NCI-H2107 (cell line): ENCODE measurements around the gene CCNT2.
A peak's percentile ranks its signal among the peaks of the same experiment; 100 is the strongest.
"Not testable (repeated sequence)": the region's sequence is repeated elsewhere in the genome, so short reads cannot be mapped to it uniquely, and the experiment has no call there.

ENCODE experiments used
- DNase-seq: peaks from one replicate; lab custom pipeline; 2025; lab: John Stamatoyannopoulos, UW

Gene CCNT2

DNA sequence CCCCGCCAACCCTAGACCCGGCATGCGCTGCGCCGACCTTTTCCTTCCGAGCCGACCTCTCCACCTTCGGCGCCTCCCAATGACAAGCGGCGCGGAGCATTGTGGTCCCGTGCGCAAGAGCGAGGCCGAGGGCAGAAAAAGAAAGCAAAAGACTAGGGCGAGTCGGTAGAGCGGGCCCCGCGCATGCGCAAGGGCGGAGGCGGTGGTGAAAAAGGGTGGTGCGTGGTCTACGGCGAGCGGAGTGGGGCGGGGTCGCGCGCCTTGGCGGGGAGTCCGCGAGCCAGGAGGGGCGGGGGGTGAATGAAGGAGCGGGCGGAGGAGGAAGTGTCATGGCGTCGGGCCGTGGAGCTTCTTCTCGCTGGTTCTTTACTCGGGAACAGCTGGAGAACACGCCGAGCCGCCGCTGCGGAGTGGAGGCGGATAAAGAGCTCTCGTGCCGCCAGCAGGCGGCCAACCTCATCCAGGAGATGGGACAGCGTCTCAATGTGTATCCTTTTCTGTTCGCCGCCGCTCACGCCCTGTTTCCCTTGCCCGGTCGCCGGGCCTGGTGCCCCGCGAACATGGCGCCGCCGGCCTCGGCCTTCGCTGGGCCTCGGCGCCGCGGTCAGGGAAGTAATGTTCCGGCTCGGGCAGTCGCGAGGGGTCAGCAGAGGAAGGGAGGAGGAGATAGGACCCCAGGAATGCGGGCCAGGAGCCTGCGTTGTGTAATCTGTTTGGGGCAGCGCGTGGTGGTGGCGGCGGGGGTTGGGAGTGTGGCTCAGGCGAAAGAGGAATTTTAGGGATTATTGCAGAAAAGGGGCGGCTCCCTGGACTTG is at the start of gene CCNT2:
CCNT2 (plus strand) TSS at position 297 of the 815 bp plus-strand sequence; CDS start at position 330, 33 bp downstream.
- DNase-seq: peak; percentile 95

DNA sequence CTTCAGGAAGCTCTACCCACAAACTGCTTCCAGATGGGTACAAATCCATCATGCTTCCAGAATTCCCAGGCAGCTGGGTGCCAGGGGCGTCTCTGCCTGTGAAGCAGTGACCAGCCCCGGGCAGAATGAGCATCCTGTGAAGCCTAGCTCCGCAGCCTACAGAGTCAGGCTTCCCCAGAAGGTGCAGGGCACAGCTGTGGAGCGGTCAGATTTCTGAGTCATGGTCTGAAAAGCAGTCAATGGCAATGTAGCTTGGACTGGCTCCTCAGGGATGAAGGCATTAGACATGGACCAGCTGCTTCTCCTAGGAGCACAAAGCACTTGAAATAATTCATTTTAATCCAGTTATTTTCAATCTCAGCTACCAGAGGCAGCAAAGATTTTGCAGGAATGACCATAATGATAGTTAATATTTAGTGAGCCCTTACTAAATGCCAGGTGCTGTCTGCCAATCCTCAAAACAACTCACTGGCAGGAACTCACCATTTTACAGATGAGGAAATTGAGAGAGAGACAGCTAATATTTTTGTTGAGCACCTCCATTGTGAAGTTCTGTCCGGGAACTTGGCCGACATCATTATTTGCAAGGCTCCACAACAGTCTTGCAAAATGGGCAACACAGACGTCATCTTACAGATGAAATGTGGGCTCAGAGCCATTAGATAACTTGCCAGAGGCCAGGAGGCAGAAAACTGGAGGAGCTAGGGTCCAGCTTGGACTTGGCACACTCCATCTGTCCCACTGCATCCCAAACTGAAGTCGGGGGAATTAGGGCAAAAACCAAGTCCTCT is 48.5 kb upstream of the CCNT2 start:
- no peak for DNase-seq

DNA sequence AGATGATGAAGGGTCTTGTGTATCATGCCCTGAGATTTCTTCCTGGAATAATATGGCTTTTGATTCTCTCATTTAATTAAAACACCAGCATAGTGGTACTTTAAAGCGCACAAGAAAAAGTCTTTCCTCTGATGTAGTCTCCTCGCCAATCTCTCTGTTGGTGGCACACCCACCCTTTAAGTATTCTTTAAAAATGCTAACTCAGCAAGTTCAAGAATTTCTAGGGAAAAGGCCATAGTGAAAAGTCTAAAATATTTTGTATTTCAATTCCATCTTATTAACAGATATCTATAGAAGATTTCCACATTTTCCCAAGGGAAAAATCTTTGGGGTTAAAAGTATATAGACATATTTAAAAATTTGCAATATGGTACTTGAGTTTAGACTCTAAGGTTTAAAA is 45.5 kb upstream of the CCNT2 start:
- DNase-seq: no peak

- no peak for DNase-seq
Measured at GRCh38 chr2:134875309-134875708, 43.3 kb upstream of the CCNT2 start.

- no peak for DNase-seq
Measured at GRCh38 chr2:134882773-134883172, 35.8 kb upstream of the CCNT2 start.

DNA sequence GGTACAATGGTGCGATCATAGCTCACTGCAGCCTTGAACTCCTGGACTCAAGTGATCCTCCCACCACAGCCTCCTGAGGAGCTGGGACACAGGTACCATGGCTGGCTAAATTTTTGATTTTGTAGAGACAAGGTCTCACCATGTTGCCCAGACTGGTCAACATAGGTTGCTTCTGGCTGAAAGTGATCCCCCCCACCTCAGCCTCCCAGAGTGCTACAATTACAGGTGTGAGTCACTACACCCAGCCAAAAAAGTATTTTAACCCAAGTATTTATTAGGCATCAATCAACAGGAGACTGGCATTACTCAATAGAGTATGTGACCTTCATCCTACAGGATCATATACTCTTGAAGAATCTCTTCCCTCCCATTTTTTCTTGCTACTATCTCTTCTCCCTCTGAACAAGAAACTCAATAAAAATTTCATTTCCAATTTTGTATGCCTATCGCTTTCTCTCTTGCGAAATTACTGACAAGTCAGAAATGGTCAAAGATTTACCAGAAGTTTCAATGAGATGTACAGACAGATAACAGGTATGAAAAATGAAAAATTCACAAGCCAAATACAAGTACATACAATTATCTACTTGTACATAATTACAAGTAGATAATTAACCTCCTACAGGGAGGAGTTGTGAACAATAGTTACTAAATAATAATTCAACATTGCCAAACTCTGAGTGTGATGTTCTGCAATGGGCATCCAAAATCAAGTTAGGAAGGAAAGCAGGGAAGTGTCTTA is 34.9 kb upstream of the CCNT2 start:
- no peak for DNase-seq

- DNase-seq: no peak
Measured at GRCh38 chr2:134884435-134884834, 34.2 kb upstream of the CCNT2 start.

GRCh38 chr2:134892282-134893035 is 26.2 kb upstream of the CCNT2 start:
- DNase-seq: no peak

DNA sequence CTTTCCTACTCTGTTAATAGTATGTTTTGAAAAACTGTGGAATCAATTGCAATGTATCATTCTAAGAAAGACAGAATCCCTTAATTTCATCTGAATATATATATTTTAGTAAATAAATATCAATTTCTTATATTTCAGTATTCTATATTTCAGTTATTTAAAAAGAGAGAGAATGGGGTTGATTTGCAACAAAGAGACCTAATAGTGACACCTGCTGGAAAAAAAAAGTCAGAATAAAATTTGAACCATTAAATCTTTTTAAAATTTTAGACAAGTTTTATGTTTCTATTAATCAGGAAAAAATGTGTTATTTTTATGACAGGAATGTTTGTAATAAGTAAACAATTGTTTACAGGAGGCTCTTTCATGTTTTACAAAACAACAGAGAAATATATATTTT is 20.7 kb upstream of the CCNT2 start:
- no peak for DNase-seq

- DNase-seq: no peak
Measured at GRCh38 chr2:134899204-134899603, 19.4 kb upstream of the CCNT2 start.

- no peak for DNase-seq
Measured at GRCh38 chr2:134900151-134900550, 18.5 kb upstream of the CCNT2 start.

DNA sequence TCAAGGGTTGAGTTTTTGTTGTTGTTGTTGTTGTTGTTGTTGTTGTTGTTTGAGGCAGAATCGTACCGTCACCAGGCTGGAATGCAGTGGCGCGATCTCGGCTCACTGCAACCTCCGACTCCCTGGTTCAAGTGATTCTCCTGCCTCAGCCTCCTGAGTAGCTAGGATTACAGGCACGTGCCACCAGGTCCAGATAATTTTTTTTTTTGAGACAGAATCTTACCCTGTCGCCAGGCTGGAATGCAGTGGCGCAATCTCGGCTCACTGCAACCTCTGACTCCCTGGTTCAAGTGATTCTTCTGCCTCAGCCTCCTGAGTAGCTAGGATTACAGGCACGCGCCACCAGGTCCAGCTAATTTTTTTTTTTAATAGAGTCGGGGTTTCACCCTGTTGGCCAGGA is 14.9 kb upstream of the CCNT2 start:
- not testable (repeated sequence) for DNase-seq

DNA sequence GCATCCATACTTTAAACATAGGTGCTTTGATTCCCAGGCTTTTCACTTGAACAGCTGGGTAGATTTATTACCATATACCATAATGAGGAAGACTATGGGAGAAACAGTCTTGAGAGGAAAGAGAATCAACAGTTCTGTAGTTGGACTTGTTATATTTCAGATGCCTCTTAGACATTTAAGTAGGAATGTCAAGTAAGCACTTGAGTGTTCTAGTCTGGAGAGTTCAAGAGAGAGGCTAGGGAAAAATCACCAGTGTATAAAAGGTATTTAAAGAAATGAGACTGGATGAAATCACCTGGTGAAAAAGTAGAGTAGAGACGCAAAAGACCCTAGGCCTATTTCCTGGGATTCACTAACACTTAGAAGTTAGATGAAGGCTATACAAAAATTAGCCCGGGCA is 13.5 kb upstream of the CCNT2 start:
- DNase-seq: no peak

- no peak for DNase-seq
Measured at GRCh38 chr2:134906726-134907125, 11.9 kb upstream of the CCNT2 start.

- DNase-seq: not testable (repeated sequence)
Measured at GRCh38 chr2:134907441-134908116, 11.0 kb upstream of the CCNT2 start.

- no peak for DNase-seq
Measured at GRCh38 chr2:134910763-134911399, 7.7 kb upstream of the CCNT2 start.

DNA sequence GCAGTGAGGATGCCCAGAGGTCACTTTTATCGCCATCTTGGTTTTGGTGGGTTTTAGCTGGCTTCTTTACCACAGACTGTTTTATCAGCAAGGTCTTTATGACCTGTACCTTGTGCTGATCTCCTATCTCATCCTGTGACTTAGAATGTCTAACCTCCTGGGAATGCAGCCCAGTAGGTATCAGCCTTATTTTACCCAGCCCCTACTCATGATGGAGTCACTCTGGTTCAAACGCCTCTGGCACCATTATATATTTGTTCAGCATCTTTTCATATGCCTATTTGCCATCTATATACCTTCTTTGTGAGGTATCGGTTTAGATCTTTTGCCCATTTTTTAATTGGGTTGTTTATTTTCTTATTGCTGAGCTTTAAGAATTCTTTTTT is 7.2 kb upstream of the CCNT2 start:
- DNase-seq: no peak

GRCh38 chr2:134912361-134912760 is 6.3 kb upstream of the CCNT2 start:
- DNase-seq: no peak

DNA sequence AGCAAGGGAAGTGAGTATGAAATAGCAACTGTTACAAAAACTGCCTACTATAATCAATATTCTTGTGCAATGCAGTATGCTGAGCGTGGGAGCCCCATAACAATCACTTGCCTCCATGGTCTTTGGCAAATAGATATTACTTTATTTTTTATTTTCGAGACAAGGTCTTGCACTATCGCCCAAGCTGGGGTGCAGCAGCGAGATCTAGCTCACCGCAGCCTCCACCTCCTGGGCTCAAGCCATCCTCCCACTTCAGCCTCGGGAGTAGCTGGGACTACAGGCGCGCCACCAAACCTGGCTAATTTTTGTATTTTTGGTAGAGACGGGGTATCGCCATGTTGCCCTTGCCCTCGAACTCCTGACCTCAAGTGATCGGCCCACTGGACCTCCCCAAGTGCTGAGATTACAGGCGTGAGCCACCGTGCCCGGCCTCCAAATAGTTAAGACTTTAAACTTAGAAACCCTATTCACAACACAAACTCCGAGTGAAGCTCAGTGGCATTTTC is 1.2 kb upstream of the CCNT2 start:
- no peak for DNase-seq

GRCh38 chr2:134917888-134918525 is 615 bp upstream of the CCNT2 start:
- DNase-seq: peak; percentile 79
